CD4-positive, alpha-beta T cell treated with Interferon gamma for 1 hour (primary cell): ENCODE measurements around the gene TRMT112.
A peak's percentile ranks its signal among the peaks of the same experiment; 100 is the strongest.

ENCODE experiments used
- DNase-seq: peaks from one replicate; pipeline ENCODE4 v3.0.0-alpha.2; 2020

TRMT112 gene

DNA sequence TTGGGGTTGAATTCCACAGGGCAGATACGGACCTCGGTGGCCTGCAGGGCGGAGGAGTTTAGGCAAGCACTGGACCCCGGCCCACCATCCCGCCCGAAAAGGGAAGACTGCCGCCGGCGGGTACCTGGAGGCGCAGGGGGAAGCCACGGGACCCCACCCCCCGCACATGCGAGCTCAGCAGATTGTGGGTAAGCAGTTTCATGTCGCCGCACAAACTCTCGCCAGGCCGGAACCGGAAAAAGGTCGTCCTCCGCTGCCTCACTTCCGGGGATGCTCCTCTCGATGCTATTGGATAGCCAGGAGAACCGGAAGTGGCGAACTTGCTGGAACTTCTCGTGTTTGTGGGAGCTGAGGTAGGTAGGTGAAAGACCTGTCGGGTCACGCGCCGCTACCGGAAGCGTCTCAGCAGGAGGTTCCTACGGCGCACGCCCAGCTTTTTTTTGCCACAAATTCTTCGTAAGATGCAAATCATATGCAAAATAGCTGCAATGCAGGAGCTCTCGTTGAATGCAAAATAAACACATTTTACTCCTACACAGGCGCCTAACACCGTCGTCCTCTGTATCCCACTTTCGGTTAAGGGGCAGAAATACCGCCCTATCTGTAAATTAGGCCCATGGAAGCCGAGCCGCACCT lies at the start of gene TRMT112:
TSS of gene TRMT112 (minus strand) at position 235 of the 636 bp plus-strand sequence. CDS start at position 202, 33 bp downstream.
- DNase-seq: peak; percentile 97

DNA sequence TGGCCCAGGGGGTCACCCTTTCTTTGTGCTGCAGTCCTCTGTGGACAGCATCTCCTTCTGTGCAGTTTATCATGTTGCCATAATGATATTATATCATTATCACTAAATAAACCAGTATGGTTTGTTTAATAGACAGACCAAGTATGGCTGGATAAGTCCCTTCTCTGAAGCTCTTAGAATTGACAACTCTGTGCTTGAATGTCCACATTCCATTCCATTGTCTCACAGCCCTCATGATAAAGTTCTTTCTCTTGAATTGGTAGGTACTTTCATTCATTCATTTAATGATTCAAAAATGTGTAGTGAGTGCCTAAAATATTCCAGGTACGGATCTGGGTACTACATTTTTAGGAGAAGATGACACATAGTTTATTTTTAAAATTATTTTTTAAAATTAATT lies 49.4 kb upstream of the TRMT112 start:
- DNase-seq: no peak

DNA sequence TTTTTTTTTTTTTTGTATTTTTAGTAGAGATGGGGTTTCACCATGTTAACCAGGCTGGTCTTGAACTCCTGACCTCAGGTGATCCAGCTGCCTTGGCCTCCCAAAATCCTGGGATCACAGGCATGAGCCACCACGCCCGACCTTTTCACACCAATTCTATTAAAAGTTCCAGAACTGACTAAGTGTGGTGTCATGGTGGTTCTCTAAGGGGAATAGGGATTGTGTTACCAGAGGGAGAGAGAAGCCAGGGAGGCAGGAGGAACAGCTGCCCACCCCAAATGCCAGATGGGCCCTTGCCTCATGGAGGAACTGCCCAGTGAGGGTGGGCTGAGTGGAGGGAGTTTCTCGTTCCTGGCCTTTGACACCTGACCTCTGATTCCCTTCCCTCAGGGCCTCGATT lies 47.6 kb upstream of the TRMT112 start:
- DNase-seq: no peak

DNA sequence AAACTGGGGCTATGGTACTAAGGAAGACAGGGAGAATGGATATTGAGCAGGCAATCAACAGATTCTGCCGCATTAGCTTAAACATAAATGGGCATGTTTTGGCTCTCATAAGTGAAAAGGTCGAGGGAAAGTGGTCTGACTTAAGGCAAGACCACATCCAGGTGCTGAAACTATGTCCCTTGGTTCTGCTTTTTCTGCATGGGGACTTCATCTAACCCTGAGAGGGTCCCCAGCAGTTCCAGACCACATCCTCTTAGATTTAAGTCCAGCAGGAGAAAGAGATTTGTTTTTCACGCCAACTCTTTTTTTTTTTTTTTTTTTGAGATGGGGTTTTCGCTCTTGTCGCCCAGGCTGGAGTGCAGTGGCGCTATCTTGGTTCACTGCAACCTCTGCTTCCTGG lies 47.1 kb upstream of the TRMT112 start:
- no peak for DNase-seq

DNA sequence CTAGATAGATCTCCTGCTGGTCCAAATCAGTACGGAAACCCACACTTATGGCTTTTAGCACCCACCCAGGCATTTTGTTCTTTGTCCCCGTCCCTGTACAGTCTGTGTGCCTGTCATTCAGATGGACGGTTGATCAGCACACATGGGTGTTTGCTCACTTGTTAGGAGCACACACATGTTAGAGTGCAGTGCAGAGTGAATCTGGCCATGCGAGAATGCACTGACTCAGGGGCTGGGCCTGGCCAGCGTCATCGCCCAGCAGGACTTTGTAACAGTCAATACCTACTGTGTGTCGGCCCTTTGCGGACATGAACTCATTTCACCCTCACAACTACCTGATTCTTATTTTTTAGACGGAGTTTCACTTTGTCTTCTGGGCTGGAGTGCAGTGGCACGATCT lies 45.0 kb upstream of the TRMT112 start:
- DNase-seq: no peak

DNA sequence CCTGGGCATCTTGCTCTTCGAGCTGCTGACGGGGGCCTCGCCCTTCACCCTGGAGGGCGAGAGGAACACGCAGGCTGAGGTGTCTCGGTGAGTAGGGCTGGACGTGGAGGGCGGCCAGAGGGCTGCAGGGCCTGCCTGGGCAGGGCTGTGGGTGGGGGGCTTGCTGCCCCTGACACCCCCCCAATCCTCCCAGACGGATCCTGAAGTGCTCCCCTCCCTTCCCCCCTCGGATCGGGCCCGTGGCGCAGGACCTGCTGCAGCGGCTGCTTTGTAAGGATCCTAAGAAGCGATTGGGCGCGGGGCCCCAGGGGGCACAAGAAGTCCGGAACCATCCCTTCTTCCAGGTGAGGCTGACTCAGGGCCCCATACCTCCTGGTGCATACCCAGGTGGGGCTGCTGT lies 44.3 kb upstream of the TRMT112 start:
- no peak for DNase-seq

DNA sequence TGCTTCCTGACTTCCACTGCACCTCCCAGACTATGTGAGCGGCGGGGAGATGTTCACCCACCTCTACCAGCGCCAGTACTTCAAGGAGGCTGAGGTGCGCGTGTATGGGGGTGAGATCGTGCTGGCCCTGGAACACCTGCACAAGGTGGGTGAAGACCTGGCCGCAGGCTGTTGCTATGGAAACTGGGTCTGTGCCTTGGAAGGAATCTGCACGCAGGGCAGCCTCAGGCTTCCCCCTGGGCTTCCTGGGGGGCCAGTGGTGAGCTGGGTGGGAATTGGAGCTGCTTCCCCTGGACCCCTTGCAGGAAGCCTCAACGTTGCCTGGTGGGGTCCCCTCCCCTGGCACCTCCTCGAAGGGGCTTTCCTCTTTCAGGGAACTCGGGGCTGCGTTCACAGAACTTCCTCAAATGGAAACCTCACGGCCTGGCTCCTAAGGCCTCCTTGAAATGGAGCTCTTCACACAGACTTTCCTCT lies 43.1 kb upstream of the TRMT112 start:
- no peak for DNase-seq

DNA sequence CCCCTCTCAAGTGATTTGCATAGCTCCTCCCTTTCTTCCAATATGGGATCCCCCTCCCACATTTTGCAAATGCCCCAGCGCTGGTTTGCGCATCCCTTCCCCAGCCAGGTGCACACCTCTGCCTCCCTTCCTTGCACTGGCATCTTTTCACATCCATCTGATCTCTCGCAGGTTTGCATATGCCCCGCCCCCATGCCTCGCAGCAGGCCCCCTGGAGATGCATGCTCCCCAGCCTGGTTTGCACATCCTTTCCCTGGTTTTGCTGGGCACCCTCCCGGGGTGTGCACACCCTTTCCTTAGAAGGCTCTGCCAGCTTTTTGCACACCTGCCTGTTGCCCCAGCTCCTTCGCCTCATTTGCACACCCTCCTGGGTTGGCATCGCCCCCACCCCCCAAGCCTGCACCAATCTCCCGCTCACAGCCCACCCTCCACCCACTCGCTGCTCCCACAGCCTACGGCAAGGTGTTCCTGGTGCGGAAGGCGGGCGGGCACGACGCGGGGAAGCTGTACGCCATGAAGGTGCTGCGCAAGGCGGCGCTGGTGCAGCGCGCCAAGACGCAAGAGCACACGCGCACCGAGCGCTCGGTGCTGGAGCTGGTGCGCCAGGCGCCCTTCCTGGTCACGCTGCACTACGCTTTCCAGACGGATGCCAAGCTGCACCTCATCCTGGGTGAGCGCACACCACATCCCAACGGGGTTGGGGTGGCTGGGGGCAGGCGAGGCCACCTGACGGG lies 42.5 kb upstream of the TRMT112 start:
- DNase-seq: no peak

DNA sequence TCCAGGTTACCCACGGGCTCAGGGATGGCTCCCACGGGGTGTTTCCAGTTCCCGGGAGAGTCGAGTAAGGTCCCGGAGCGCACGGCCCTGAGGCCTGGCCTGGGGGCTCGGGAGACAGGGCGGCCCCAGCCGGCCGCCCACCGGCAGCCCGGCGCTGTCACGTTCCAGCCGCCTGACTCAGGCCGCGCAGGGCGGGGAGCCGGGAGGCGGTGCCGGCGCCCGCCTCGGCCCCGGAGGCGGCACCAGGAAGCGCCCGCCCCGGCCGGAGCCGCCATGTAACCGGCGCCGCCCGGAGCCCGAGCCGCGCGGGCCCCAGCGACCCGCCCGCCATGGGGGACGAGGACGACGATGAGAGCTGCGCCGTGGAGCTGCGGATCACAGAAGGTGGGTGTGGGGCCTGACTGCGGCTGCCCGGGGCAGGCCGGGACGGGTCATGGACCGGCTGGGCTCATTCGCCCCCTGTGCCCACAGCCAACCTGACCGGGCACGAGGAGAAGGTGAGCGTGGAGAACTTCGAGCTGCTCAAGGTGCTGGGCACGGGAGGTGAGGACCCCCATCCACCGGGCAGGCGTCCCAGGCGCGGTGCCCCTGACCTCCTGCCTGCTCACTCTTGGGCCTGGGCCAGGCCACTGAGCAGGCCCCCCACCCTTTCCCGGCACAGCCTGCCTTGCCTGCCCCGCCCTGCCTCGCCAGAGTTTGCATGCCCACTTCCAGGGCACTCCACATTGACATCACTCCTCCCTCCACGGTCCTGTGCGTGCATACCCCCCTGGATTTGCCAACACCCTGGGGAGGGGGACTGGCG lies 41.8 kb upstream of the TRMT112 start, which contains the start of gene RPS6KA4:
TSS of gene RPS6KA4 (plus strand) at position 256 of the 805 bp plus-strand sequence. CDS start at position 330, 74 bp downstream.
- peak; percentile 38 for DNase-seq

DNA sequence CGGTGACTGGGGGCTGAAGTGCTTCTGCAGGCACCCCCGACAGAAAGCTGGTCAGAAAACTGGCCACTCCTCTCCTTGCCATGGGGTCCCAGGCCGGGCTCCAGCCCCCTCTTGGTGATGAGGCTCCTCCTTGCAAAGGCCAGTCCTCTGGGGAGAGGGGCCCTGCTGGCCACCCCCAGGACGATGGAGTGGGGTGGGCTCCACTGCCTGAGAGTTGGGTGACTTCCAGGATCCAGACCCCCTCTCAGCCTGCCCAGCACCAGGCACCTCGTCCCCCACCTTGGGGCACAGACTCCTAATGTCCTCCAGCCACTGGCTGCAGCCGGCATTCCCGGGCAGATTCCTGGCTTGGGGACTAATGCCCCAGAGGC lies 41.2 kb upstream of the TRMT112 start:
- no peak for DNase-seq

DNA sequence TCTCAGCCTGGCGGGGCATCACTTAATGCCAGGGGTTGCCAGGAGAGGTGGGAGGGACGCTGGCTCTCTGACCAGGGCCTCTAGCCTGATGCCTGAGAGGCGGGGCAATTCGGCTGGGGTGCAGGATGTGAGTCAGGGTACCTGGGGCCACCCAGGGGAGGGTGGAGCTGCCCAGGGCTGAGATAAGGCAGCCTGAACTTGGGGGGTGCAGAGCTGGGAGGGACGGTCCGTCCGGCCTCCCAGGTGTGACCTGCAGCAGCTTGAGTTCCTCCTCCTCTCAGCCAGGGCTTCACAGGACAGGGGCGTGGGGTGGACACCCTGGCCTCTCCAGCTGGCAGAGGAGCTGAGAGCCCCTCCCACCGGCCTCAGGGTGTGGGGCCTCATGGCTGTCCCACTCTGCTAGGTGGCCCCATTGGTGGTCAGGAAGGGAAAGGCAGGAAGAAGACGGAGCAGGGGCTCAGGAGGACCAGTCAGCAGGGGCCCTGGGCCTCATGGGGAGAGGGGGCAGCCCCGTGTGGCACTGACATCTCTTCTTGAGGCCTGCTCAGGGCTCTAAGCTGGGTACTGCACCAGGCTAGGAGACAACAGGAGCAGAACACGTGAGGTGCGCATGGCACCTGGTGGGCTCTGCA lies 40.7 kb upstream of the TRMT112 start:
- no peak for DNase-seq

DNA sequence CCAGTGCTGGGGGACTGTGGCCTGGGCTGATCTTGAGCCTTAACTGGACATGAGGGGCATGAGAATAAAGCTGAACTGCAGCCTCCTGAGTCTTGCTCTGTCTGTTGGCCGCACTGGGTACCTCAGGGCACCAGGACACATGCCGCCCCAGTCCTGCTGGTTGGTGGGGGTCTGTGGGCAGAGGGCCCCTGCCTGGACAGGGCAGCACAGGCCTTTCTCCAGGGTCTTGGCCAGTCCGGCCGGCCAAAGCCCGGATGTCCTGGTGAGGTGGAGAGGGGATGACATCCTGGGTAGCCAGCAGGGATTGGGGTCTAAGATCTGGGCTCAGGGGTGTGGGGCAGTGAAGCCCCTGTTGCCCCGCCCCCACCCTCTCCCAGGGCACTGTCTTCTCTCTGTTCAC lies 40.1 kb upstream of the TRMT112 start:
- no peak for DNase-seq

DNA sequence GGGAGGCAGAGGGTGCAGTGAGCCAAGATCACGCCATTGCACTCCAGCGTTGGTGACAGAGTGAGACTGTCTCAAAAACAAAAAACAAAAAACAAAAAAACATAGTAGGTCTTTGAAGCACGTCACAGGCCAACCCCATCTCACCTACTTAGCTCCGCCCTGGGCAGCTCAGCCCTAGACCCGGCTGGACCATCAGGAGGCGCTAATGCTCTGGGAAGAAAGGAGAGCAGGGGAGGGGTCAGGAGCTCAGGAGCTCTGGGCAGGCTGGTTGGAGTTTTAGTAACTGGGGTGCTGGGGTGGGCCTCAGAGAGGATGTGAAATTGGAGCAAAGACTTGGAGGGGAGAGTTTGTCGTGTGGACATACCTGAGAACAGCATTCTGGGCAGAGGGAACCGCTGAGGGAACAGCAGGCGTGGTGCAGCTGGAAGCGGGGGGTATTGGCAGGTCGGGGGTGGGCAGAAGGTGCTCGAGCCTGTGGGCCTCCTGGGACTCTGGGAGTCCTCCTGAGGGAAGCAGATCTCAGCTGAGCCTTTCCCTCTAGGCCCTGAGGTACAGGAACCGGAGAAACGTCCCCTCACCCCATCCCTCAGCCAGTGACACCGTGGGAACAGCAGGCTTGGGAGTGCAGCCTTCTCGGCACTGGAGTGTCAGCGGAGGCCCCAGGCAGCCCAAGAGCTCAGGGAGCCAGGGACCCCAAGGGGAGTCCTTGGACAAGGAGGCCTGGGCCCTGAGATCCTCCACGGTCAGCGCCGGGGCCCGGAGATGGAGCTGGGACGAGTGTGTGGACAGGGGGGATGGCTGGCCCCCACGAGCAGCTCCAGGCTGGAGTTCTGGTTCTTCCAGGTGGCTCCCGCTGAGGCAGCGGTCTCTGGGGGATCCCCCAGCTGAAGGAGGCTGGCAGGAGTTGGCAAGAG lies 39.4 kb upstream of the TRMT112 start:
- peak; percentile 25 for DNase-seq

DNA sequence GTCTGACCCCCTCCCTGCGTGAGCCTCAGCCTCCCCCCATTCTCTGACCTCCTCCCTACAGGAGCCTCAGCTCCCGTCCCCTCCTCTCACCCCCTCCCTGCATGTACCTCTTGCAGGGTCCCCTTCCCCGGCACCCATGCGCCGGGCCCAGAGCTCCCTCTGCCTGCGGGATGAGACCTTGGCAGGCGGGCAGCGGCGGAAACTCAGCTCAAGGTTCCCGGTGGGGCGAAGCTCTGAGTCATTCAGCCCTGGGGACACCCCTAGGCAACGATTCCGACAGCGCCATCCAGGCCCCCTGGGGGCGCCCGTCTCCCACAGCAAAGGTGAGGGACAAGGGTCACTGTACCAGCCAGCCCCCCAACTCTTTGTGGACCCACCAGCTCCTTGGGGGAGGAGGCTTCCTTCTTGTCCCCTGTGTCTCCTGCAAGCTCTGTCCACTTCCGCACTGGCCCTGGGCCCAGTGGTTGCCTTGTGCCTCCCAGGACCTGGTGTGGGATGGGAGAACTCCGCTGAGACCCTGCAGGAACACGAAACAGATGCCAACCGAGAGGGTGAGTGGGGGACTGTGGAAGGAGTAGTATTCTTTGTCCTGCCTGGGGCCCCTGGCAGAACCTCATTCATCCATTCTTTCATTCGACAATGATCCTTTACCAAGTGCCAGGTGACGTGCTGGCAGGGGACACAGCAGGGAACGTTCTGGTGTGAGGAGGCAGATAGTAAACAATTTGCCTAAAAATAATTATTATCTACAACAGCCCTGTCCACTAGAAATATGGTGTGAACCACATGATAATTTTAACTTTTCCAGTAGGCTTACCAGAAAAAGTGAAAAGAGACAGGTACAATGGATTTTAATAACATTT lies 38.0 kb upstream of the TRMT112 start:
- DNase-seq: peak; percentile 60

DNA sequence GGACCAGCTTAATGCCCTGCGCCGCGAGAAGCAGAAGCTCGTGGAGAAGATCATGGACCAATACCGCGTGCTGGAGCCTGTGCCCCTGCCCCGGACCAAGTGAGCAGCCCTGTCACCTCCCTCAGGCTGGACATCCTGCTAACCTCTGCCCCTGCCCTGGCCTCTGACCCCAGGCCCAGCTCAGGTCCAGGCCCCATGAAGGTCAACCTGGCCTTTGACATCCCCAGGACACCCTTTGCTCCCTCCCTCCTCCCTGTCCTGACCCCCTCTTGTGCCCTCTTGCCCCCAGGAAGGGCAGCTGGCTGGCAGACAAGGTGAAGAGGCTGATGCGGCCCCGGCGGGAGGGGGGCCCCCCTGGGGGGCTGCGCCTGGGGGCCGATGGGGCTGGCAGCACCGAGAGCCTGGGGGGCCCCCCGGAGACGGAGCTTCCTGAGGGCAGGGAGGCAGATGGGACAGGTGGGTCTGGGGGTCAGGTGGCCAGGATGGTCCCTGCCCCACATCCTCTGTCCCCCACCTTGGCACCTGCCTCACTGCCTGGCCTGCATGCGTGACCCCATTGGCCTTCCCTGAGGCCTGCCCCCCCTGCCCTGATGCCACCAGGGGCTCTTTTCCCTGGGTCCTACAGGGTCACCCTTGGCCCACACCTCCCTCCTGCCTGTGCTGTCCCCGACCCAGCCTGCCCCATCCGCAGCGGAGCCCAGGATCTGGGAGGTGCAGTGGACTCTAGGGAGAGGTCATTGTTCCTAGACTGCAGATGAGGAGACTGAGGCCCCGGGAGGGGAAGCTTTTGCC lies 36.6 kb upstream of the TRMT112 start:
- DNase-seq: no peak

DNA sequence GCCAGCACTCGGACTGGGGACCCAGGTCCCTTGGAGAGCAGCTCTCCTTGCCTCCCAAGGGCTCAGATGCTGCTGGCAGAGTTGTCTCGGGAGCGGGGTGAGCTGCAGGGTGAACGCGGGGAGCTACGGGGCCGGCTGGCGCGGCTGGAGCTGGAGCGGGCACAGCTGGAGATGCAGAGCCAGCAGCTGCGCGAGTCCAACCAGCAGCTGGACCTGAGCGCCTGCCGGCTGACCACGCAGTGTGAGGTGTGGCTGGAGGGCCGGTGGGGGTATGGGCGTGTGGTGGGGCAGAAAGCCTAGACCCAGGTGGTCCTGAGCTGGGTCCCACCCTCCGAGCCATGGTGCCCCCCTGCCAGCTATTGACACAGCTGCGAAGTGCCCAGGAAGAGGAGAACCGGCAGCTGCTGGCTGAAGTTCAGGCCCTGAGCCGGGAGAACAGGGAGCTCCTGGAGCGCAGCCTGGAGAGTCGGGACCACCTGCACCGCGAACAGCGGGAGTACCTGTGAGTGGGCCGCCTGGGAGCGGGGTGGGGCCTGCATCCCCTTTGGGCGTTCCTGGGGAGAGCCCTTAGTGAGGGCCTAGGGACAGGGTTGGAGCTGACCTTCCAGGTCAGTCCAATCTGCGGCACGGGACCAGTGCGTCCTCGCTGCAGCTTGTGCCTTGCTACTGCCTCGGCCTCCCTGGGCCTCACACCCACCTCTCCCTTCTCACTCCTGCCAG lies 35.8 kb upstream of the TRMT112 start:
- DNase-seq: no peak

DNA sequence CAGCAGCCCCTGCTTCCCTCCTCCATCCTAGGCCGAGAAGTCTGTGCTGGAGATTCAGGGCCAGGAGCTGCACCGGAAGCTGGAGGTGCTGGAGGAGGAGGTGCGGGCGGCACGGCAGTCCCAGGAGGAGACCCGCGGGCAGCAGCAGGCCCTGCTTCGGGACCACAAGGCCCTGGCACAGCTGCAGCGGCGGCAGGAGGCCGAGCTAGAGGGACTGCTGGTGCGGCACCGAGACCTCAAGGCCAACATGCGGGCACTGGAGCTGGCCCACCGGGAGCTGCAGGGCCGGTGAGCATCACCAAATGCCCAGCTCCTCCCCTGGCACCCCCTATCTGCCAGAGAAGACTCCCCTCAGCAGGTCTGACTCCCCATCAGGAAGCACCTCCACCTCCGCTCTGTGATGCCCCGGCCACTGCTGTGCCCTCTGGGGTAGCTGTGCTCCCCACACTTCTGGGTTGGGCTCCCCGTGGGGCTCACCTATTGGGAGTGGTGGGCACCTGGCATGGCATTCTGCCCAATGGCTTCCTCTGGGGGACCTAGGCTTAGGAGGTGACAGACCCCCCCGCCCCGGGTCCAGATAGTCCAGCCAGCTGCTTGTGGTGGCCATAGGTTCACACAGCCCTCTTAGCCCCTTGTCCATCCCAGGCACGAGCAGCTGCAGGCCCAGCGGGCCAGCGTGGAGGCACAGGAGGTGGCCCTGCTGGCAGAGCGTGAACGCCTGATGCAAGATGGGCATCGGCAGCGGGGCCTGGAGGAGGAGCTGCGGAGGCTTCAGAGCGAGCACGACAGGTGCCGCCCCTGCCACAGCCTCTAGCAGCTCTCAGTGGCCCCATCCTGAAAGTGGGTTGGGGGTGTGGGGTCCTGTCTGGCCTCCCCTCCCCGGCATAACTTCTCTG lies 35.0 kb upstream of the TRMT112 start:
- DNase-seq: no peak

DNA sequence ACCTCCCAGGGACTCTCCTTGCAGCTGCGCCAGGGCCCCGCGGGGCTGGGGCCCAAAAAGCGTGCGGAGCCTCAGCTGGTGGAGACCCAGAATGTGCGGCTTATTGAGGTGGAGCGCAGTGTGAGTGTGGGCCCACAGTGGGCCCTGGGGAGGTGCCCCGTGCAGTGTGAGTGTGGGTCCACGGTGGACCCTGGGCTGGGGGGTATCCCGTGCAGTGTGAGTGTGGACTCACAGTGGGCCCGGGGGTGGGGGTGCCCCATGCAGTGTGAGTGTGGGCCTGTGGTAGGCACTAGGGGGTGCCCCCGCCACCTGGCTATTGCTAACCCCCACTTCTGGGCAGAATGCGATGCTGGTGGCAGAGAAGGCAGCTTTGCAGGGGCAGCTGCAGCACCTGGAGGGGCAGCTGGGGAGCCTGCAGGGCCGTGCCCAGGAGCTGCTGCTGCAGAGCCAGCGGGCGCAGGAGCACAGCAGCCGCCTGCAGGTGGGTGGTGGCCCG lies 33.8 kb upstream of the TRMT112 start:
- no peak for DNase-seq
